GM12891 (cell line): ENCODE data around the gene COX6A1.
"Not testable (repeated sequence)": the region's sequence is repeated elsewhere in the genome, so short reads cannot be mapped to it uniquely, and the experiment has no call there.

Source experiments
- DNase-seq: peaks from one replicate; pipeline ENCODE4 v3.0.0; 2011; ENCODE audit warnings: low spot score; ENCODE audit not compliant: insufficient read length
- FAIRE-seq: peaks from 2 replicates; lab custom pipeline; 2011; peaks lifted over from hg19 to GRCh38; lab: Jason Lieb, UNC
- PAX5 ChIP-seq: IDR thresholded peaks from 2 replicates; pipeline ENCODE4 v1.6.1; 2011; ENCODE audit warnings: low read length, moderate library complexity, mild to moderate bottlenecking; ENCODE audit not compliant: insufficient read depth, severe bottlenecking
- POLR2A ChIP-seq: IDR thresholded peaks from 2 replicates; pipeline ENCODE4 v1.6.1; 2011; ENCODE audit warnings: low read depth, low read length, control low read depth
- POLR2AphosphoS5 ChIP-seq: IDR thresholded peaks from 2 replicates; pipeline ENCODE4 v1.6.1; 2011; ENCODE audit warnings: low read depth, low read length, control low read depth
- POU2F2 ChIP-seq: IDR thresholded peaks from 2 replicates; pipeline ENCODE4 v1.6.1; 2011; ENCODE audit warnings: low read depth, mild to moderate bottlenecking, control low read depth, low read length, moderate library complexity
- SPI1 ChIP-seq: IDR thresholded peaks from 2 replicates; pipeline ENCODE4 v1.6.1; 2011; ENCODE audit warnings: low read depth, low read length, control low read depth
- TAF1 ChIP-seq: IDR thresholded peaks from 2 replicates; pipeline ENCODE4 v1.6.1; 2011; ENCODE audit warnings: low read depth, low read length, control low read depth

COX6A1 gene

DNA sequence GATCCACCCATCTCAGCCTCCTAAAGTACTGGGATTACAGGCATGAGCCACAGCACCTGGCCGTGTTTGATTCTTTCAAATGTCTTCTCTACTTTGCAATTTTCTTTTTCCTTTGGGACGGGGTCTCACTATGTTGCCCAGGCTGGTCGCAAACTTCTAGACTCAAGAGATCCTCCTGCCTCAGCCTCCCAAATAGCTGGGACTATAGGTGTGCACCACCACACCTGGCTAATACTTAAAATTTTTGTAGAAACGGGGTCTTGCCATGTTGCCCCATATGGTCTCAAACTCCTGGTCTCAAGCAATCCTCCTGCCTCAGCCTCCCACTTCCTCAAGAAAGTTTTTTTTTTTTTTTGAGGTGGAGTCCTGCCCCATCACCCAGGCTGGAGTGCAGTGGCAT lies 10.1 kb downstream of the COX6A1 start:
- no peak for TF ChIP-seq POU2F2
- TF ChIP-seq POLR2A = no peak
- no peak for TF ChIP-seq PAX5
- no peak for TF ChIP-seq POLR2AphosphoS5
- no peak for TF ChIP-seq TAF1
- TF ChIP-seq SPI1 = no peak
- FAIRE-seq (no peak), DNase-seq (no peak)

DNA sequence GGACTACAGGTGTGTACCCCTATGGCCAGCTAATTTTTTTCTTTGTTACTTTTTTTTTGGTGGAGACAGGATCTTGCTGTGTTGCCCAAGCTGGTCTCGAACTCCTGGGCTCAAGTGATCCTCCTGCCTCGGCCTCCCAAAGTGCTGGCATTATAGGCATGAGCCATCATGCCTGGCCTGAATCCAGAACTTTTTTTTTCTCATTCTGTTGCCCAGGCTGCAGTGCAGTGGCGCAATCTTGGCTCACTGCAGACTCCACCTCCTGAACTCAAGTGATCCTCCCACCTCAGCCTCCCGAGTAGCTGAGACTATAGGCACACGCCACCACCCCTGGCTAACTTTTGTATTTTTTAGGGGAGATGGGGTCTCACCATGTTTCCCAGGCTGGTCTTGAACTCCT lies 14.6 kb downstream of the COX6A1 start:
- not testable (repeated sequence) for DNase-seq, FAIRE-seq

DNA sequence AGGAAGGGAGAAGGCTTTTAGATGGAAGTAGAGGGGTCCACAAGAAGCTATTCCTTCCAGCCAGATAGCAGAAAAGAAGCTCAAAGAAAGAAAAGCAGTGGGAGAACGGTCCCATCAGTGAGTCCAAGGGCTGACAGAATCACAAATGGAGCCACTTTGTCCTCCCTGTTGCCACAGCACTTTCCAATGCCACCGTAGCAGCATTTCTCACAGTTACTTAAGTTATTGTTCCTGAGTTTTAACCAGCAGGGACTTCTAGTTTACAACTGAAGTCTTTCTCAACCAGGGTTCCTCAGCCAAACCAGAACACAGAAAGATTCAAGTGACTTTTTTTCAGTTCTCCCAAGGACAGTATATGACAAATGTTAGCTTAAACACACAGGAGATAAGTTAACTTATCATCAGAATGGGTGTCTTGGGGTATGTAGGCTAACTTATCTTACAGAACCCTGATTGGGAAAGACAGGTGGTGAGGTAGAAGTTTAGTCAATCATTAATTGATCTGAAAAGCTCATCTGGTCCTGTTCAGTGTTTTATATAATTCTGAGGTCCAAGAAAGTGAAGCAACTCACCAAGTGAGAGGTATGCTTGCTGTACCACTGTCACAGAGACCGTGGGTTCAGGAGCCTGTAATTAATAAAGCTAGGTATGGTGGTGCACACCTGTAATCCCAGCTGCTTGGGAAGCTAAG lies 15.3 kb downstream of the COX6A1 start:
- no peak for FAIRE-seq
- TF ChIP-seq POLR2A = no peak
- no peak for TF ChIP-seq TAF1
- no peak for TF ChIP-seq POLR2AphosphoS5
- no peak for TF ChIP-seq PAX5
- no peak for TF ChIP-seq POU2F2
- TF ChIP-seq SPI1 = no peak
- no peak for DNase-seq

DNA sequence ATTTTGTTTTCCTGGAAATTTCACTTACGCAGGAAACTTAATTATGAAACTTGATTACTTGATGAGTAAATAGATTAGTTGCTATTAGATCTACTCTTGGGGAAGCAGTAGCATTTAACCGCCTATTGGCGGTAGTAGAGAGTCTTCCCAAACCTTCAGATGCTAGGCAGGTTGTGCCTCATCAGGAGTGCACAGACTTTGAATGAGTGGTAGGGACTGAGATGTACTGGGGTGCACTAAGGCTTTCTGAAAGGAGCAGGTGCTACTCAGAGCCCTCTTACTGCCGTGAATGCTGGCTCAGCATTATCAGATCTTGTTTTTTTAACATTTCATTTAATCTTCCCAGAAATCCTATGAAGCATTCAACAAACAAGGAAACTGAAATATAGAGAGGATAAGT lies 16.1 kb downstream of the COX6A1 start:
- DNase-seq (no peak), FAIRE-seq (peak; percentile 75)
- TF ChIP-seq POU2F2 (no peak), POLR2A (no peak), SPI1 (no peak), TAF1 (no peak), POLR2AphosphoS5 (no peak), PAX5 (no peak)

DNA sequence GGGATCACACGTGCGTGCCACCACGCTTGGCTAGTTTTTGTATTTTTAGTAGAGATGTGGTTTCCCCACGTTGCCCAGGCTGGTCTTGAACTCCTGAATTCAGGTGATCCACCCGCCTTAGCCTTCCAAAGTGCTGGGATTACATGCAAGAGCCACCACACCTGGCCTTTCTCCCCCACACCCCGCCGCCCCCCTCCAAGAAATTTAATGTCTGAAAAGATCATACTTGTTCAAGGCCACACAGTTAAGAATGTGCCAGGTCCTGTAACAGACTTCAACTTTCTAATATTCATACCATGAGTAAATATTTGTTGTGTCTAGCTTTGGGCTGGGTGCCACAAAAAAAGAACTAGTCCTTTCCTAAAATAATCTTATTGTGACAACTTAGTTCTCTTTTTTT lies 17.4 kb downstream of the COX6A1 start:
- no peak for TF ChIP-seq PAX5
- TF ChIP-seq POU2F2 = no peak
- TF ChIP-seq POLR2AphosphoS5 = no peak
- no peak for TF ChIP-seq SPI1
- TF ChIP-seq TAF1 = no peak
- TF ChIP-seq POLR2A = no peak
- FAIRE-seq (no peak), DNase-seq (no peak)

DNA sequence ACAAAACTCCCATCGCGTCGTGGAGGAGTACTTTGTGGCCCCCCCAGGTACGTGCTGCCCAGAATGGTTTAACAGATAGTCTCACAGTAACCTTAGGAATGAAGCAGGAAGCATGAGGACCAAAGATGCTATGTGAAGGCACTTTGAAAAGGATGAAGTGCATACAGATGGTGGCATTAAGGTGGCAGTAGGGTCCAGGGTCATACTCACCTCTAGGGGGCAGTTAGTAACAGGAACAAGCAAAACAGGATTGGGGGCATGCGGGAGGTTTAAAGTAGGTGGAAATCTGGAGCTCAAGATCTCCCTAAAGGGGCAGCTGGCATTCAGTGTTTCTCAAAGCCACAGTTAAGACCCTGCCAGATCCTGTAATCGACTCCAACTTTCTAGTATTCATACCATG lies 19.2 kb downstream of the COX6A1 start:
- TF ChIP-seq POLR2AphosphoS5 (no peak; the same call in 1 of the 2 replicates), PAX5 (no peak), POU2F2 (no peak), POLR2A (no peak), TAF1 (no peak), SPI1 (no peak)
- FAIRE-seq = no peak
- DNase-seq = no peak

DNA sequence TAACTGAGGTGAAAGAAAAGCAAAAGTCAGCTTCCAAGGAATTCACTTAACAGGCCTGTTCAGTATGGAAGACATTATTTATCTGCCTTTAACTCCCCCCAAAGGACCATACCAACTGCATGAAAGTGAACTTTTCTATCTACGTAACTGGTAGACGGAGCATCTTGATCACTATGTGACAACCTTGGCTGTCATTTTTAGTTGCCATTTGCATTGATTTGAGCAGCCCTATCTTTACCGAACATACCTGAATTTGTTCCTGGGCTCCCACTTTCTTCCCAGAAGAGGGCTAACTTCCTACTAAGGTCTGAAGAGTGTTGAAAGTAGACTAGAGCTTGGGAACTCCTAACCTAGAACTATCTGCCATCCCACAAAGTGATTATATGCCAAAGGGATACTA lies 22.2 kb downstream of the COX6A1 start:
- no peak for TF ChIP-seq POLR2A
- TF ChIP-seq POLR2AphosphoS5 = 0 out of 2 replicates have a peak, but pooled peaks have one; percentile 41
- FAIRE-seq = no peak
- DNase-seq = no peak

DNA sequence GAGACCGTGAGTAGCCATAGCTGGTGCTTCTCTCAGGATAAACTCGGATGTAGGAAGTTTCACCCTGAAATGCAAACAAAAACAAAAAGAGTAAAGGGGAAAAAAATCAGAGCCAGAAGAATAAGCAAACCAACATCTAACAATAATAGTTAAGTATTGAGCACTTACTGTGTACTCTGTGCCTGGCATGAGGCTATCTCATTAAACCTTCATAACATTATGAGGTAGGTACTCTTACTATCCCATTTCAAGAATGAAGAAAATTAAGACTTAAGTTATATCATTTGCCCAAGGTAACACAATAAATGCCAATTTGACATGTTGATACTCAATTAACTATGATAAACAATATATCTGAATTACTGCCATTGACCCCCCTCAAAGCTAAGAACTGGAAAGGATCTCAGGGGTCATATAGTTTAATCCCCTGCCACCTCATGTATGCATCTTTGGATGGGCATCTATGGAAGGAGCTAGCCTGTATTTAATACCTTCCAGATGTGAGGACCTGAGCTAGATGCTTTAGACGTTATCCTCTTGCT lies 24.3 kb downstream of the COX6A1 start:
- TF ChIP-seq PAX5 = no peak
- no peak for TF ChIP-seq SPI1
- TF ChIP-seq TAF1 = no peak
- TF ChIP-seq POU2F2 = no peak
- no peak for TF ChIP-seq POLR2A
- no peak for TF ChIP-seq POLR2AphosphoS5
- FAIRE-seq = no peak
- DNase-seq = no peak

- TF ChIP-seq POLR2AphosphoS5 = no peak
- no peak for TF ChIP-seq TAF1
- TF ChIP-seq POU2F2 = no peak
- no peak for TF ChIP-seq POLR2A
- no peak for TF ChIP-seq SPI1
- TF ChIP-seq PAX5 = no peak
- no peak for FAIRE-seq
- DNase-seq = no peak
Measured at GRCh38 chr12:120463712-120464111, 25.8 kb downstream of the COX6A1 start.

DNA sequence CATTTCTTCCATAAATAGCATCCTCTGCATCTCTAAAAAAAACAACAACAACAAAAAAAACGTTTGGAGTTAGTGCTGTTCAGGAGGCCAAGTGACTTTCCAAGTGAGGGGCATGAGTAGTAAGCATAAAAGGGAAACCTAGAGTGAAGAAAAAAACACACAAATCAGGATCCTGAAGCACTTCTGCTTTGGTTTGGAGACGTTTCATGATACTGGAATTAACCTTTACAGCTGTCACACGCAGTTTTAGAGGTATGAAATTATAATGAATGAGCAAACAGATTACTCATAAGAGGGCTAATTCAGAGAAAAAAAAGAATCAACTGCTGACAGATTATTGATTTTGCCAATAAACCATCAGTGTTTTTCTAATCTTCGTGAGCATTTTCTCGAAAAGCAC lies 27.8 kb downstream of the COX6A1 start:
- FAIRE-seq (no peak), DNase-seq (no peak)
- TF ChIP-seq SPI1 (no peak), POLR2A (no peak), PAX5 (no peak), POU2F2 (no peak), TAF1 (no peak), POLR2AphosphoS5 (no peak)
